ENCODE results near the gene SCAMP3.
"Not testable (repeated sequence)": the region's sequence is repeated elsewhere in the genome, so short reads cannot be mapped to it uniquely, and the experiment has no call there.

Gene SCAMP3

DNA sequence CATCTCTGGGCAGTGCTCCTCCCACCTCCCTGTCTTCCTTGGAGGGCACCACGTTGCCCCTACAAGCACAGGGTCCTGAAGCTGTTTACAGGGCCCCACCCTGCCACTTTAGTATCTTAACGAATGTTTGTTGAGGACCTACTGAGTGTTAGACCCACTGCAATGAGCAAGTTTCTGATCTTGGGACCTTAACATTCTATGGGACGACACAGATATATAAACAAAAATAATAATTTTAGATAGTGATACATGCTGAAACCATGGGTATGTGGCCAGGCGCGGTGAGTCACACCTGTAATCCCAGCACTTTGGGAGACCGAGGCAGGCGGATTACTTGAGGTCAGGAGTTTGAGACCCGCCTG is 17.0 kb downstream of the SCAMP3 start:
- TF ChIP-seq, protein P1, sequence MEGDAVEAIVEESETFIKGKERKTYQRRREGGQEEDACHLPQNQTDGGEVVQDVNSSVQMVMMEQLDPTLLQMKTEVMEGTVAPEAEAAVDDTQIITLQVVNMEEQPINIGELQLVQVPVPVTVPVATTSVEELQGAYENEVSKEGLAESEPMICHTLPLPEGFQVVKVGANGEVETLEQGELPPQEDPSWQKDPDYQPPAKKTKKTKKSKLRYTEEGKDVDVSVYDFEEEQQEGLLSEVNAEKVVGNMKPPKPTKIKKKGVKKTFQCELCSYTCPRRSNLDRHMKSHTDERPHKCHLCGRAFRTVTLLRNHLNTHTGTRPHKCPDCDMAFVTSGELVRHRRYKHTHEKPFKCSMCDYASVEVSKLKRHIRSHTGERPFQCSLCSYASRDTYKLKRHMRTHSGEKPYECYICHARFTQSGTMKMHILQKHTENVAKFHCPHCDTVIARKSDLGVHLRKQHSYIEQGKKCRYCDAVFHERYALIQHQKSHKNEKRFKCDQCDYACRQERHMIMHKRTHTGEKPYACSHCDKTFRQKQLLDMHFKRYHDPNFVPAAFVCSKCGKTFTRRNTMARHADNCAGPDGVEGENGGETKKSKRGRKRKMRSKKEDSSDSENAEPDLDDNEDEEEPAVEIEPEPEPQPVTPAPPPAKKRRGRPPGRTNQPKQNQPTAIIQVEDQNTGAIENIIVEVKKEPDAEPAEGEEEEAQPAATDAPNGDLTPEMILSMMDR (IDR thresholded peaks at IDR 0.05; ENCODE audit: extremely low read depth, missing control alignments) = no peak
- DNase-seq (ENCODE audit: low spot score) = no peak

DNA sequence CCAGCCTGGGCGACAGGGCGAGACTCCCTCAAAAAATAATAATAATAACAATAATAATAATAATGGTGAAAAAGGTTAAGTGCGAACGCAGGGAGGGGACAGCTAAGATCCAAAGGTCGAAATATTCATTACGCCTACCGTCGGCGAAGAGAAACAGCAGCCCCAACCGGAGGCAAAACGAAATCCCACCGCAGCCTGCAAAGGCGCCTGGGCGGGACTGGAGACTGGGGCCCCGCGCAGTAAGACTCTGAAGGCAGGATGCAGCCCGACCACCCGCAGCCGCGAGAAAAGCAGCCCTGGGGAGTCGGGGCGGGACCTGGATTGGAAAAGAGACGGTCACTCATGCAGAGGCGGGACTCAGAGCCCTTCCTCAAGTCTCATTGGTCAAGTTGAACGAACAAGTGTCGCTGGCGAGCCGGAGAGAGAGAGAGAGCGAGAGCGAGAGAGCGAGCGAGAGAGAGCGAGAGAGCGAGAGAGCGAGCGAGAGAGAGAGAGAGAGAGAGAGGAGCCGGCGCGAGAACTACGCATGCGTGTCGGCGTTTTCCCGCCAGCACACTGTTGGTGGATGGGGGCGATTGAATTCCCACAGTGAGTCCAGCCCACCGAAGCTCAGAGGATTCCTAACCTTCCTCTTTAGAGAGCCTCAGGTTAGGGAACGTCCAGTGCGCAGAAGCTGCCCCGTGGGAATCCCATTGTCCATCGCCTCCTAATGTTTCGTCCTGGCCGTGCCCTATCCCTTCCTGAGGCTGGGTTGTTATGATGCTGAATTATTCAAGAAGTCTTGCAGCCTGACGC is 17.6 kb downstream of the SCAMP3 start:
- TF ChIP-seq, protein P1 (IDR thresholded peaks at IDR 0.05; ENCODE audit: extremely low read depth, missing control alignments) = peak; percentile 20
- peak; percentile 93 for DNase-seq (ENCODE audit: low spot score)

DNA sequence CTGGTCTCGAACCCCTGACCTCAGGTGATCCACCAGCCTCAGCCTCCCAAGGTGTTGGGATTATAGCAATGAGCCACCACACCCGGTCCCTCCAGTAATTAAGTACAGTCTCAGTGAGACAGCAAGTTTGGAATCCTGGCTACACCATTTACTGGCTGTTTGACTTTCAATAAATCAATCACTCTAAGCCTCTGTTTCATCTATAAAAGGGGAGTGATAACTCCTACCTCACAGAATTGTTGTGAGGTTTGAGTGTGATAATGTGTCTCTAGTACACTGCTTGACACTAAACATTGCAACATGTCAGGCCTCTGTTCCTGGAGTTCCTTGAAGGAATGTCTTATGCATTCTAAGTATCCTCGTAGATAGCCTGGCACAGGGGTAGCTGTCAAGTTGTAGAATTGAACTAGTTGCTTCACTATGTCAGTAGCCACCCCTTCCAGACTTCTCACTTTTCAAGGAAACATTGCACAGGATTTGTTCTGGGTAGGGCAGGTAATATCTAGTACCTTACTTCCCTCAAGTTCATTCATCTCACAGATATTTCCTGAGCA is 19.3 kb downstream of the SCAMP3 start:
- DNase-seq (ENCODE audit: low spot score) = no peak
- TF ChIP-seq, protein P1 (IDR thresholded peaks at IDR 0.05; ENCODE audit: extremely low read depth, missing control alignments) = no peak

DNA sequence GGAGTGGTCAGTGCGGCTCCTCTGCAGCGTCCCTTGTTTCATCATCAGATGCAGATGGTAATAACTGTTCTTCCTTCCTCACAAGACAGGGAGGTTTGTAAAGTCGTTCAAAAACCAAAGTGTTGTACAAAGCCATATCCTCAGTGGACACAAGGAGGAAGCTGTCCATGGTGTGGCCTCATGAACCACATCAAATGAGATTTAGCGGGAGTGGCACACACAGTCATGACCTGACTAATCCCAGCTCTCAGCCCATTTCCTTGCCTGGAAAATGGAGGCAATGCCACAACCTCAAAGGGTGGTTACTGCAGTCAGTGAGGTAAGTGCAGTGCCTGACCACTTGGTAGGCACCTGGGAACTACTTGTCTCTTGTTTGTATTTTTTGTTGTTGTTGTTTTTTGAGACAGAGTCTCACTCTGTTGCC is 20.3 kb downstream of the SCAMP3 start:
- TF ChIP-seq, protein P1 (IDR thresholded peaks at IDR 0.05; ENCODE audit: extremely low read depth, missing control alignments) = no peak
- DNase-seq (ENCODE audit: low spot score) = no peak

DNA sequence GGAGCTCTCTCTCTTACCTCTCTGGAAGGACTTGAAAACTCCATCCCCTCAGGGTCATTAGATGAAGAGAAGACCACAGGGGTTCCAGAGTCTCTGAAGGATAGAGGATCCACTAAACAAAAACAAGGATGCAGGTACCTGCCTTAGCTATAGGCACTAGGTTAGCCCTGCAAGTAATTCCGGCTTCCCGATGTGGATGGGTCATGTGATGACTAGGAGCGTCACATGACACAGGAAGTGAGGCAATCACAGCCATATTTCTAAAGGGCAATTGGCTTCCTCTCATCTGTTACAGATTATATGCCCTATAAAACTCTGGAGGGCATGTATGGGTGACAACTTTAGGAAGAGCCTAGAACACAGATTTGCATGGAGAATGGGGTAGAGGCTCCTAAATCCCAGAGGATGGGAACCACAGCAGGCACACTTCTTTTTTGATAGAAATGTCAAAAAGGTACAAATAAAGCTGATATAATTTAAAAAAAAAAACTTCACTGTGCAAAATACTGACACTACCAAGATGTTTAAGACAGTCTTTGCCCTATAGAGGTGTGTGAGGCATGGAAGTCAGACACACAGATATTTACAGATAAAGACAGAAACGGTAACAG is 21.0 kb downstream of the SCAMP3 start:
- peak; percentile 72 for DNase-seq (ENCODE audit: low spot score)
- TF ChIP-seq, protein P1 (IDR thresholded peaks at IDR 0.05; ENCODE audit: extremely low read depth, missing control alignments) = no peak

DNA sequence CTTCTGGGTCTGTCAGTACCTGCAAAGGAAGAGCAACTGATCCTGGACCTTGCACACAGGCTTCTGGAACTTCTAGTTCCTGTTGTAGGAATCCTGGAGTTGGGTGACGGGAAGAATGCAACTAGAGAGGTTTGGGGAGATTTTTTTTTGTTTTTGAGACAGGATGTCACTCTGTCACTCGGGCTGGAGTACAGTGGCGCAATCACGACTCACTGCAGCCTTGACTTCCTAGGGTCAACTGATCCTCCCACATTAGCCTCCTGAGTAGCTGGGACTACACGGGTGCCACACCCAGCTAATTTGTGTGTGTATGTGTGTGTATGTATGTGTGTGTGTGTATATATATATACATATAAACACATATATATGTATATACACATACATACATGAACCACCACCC is 25.7 kb downstream of the SCAMP3 start:
- DNase-seq (ENCODE audit: low spot score) = no peak
- TF ChIP-seq, protein P1 (IDR thresholded peaks at IDR 0.05; ENCODE audit: extremely low read depth, missing control alignments) = no peak

DNA sequence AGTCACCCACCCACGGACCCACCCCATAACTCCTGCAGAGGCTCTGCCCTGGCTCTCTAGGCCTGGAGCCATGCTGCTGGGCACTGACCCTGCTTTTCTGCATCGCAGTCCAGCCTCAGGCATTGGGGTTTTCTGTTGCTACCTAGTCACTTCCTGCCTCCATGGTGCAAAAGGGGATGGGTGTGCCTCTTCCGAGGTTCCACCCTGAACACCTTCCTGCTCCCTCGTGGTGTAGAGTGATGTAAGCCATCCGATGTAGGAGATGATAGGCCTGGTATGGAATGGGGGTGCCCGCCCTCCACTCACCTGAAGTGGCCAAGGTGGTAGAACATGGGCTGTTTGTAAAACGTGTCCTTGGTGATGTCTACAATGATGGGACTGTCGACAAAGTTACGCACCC is 26.8 kb downstream of the SCAMP3 start:
- DNase-seq (ENCODE audit: low spot score) = not testable (repeated sequence)

DNA sequence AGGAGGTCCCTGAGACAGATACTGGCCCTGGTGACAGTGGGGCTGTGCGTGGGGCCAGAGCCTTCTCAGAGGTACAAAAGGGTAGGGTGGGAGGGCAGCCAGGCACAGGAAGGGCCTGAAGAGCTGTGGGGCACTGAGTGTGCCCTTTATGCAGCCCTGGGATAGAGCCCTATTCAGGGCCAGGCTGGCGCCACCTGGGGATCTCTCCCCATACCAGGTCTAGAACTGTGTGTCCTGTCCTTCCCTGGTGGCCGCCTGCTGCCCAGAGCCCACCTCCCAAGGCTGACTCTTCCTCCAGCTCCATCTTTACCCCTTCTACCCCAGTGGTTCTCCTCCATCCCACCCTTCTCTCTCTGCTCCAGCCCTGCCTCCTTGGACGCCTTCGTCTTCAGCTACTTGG is 28.7 kb downstream of the SCAMP3 start:
- not testable (repeated sequence) for DNase-seq (ENCODE audit: low spot score)

DNA sequence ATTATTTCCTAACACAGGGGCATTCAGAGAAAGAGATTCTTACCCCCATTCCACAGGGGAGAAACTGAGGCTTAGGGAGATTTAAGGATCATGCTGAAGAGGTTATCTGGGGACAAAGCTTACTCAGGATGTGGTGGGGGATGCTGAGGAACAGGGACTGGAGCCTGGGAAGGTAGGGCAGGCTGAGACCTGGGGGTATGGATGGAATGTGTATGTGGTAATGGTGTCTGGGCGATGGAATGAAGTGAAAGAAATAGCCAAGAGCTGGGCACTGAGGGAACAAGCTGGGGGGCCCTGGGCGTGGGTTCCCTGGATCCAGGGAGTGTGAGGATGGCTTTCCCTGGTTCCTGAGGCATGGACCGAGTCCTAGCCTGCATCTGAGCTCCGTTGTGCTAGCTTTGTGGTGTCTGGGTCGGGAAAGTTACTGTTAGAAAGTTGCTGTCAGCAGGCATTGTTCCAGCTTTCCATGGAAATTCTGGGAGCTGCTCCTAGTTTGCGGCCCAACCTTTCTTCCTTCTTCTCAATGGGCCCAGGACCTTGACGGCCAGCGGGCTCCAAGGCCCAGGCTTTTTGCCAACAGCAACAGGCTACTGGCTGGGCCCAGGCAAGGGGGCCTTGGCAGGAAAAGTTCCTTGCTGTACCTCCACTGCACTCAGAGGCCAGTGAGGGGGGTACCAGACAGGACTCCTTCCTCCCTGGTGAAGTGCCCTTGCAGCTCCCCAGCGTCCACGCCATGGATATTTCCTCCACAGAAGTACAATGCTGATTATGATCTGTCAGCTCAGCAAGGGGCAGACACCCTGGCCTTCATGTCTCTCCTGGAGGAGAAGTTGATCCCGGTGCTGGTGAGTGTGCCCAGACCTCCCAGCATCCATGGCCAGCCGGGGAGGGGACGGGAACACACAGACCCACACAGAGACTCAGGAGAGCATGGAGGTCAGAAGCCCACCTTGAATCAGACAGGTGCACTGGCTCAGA is 29.9 kb downstream of the SCAMP3 start:
- not testable (repeated sequence) for DNase-seq (ENCODE audit: low spot score)

DNA sequence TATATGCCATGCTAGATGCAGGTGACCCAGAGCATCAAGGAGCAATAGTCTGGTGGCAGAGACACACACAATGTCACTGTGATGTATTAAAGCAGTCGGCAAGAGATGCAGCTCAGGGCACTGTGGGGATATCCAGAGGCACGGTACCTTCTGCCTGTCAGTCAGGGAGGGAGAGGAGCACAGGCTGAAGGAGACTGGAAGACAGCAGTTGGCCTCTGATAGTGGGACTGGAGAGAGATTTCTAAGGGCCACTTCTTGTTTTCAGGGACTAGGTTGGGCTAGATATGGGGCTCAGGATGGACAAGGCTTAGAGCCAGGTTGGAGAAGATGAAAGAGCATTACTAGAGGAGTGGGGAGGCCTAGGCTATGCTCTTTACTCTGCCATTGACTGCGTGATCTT is 30.9 kb downstream of the SCAMP3 start:
- DNase-seq (ENCODE audit: low spot score) = not testable (repeated sequence)
